ENCODE measurements around the gene NTM. TPM values are rescaled to one million over a fixed set of nuclear protein-coding genes. Genes with fewer than 3 reads are reported as not detected.

The NTM gene
- total and polyA plus RNA-seq, 2 donors (not counting 1 experiment from before 2014, with no cell fraction given) = 12.3 to 28.6 TPM

GRCh38 chr11:131980199-131980598 lies 609.8 kb downstream of the NTM start:
- Histone ChIP-seq H3K9me3 (ENCODE audit: control insufficient read depth, insufficient read depth, low read depth, low read length) (no peaks in the 10 kb centered on the region), H3K4me3 (replicated peaks in 1 of 4; ENCODE audit: control extremely low read depth in 1 of 4, insufficient read depth in 1 of 4, low read depth in 3 of 4, low read length in 4 of 4) (no peak overlapping the region), H3K4me1 (ENCODE audit: control insufficient read depth, extremely low read depth, insufficient read depth, low read length) (no peaks in the 10 kb centered on the region), H4K20me1 (ENCODE audit: control insufficient read depth, extremely low read depth, insufficient read depth, low read length) (no peaks in the 10 kb centered on the region), H3K27ac (ENCODE audit: insufficient read depth, low read length) (no peak overlapping the region), H3K27me3 (ENCODE audit: control insufficient read depth, insufficient read depth, low read length) (no peaks in the 10 kb centered on the region), H2AFZ (ENCODE audit: low read length) (no peak overlapping the region), H3K9ac (ENCODE audit: insufficient read depth, low read length) (no peak overlapping the region), H3K36me3 (ENCODE audit: control insufficient read depth, insufficient read depth, low read length) (no peaks in the 10 kb centered on the region), H3K4me2 (ENCODE audit: extremely low read depth, insufficient read depth, low read length) (no peak overlapping the region), H3K79me2 (ENCODE audit: control insufficient read depth, insufficient read depth, low read length) (no peaks in the 10 kb centered on the region)
- TF ChIP-seq, protein P1, sequence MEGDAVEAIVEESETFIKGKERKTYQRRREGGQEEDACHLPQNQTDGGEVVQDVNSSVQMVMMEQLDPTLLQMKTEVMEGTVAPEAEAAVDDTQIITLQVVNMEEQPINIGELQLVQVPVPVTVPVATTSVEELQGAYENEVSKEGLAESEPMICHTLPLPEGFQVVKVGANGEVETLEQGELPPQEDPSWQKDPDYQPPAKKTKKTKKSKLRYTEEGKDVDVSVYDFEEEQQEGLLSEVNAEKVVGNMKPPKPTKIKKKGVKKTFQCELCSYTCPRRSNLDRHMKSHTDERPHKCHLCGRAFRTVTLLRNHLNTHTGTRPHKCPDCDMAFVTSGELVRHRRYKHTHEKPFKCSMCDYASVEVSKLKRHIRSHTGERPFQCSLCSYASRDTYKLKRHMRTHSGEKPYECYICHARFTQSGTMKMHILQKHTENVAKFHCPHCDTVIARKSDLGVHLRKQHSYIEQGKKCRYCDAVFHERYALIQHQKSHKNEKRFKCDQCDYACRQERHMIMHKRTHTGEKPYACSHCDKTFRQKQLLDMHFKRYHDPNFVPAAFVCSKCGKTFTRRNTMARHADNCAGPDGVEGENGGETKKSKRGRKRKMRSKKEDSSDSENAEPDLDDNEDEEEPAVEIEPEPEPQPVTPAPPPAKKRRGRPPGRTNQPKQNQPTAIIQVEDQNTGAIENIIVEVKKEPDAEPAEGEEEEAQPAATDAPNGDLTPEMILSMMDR (conservative IDR thresholded peaks at IDR 0.05 in 1 of 2, IDR thresholded peaks at IDR 0.05 in 1 of 2; ENCODE audit: low read depth in 1 of 2, low read length in 2 of 2) = no peak
- TF ChIP-seq EZH2 (IDR thresholded peaks at IDR 0.05; ENCODE audit: low read length, missing control alignments) = no peak
- DNase-seq (ENCODE audit: low read depth in 2 of 2) = no peak

DNA sequence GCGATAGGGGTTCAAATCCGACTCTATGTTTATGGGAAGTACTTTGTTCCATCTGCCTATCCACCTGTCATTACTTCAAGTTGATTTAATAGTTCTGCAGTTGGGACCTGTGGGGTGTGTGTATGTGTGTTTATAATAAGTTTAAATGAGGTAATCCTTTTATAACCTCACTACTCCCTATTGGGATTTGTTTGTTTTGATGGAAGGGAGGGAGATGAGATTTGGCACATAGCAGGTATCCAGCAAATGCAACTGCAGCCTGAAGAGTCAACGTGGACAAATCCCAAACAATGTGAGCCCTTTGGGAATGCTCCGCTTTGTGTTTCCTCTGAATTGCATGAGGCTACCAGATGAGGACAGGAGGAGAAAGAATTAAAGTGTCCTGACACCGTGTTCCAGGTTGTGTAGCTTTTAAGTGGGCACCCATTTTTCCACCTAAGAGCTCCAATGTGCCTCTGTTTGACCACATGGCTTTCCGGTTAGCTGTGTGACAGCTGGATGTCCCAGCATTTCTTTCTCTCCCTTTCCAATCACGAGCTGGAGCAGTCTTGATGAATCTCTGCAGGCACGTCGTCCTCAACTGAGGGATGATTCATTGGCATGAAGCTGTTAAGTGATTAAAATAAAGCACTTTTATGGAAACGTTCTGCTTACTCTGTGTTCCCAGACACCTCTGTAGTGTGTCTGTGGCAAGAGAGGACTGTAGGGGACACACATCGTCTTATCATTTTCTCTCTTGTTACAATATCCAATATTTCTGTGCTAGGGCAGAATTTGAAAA lies 610.7 kb downstream of the NTM start:
- Histone ChIP-seq H3K9me3 (ENCODE audit: control insufficient read depth, insufficient read depth, low read depth, low read length) (no peaks in the 10 kb centered on the region), H3K9ac (ENCODE audit: insufficient read depth, low read length) (no peak overlapping the region), H4K20me1 (ENCODE audit: control insufficient read depth, extremely low read depth, insufficient read depth, low read length) (no peaks in the 10 kb centered on the region), H2AFZ (ENCODE audit: low read length) (no peak overlapping the region), H3K79me2 (ENCODE audit: control insufficient read depth, insufficient read depth, low read length) (no peaks in the 10 kb centered on the region), H3K4me2 (ENCODE audit: extremely low read depth, insufficient read depth, low read length) (no peak overlapping the region), H3K4me1 (ENCODE audit: control insufficient read depth, extremely low read depth, insufficient read depth, low read length) (no peaks in the 10 kb centered on the region), H3K36me3 (ENCODE audit: control insufficient read depth, insufficient read depth, low read length) (no peaks in the 10 kb centered on the region), H3K4me3 (replicated peaks in 1 of 4; ENCODE audit: control extremely low read depth in 1 of 4, insufficient read depth in 1 of 4, low read depth in 3 of 4, low read length in 4 of 4) (no peak overlapping the region), H3K27ac (ENCODE audit: insufficient read depth, low read length) (no peak overlapping the region), H3K27me3 (ENCODE audit: control insufficient read depth, insufficient read depth, low read length) (no peaks in the 10 kb centered on the region)
- DNase-seq (ENCODE audit: low read depth in 2 of 2) = peak in 1 of 2 donors; percentile 46
- TF ChIP-seq EZH2 (IDR thresholded peaks at IDR 0.05; ENCODE audit: low read length, missing control alignments) = no peak
- TF ChIP-seq, protein P1 (conservative IDR thresholded peaks at IDR 0.05 in 1 of 2, IDR thresholded peaks at IDR 0.05 in 1 of 2; ENCODE audit: low read depth in 1 of 2, low read length in 2 of 2) = no peak

GRCh38 chr11:131982154-131982553 lies 611.7 kb downstream of the NTM start:
- Histone ChIP-seq H3K4me1 (ENCODE audit: control insufficient read depth, extremely low read depth, insufficient read depth, low read length) (no peaks in the 10 kb centered on the region), H2AFZ (ENCODE audit: low read length) (no peak overlapping the region), H4K20me1 (ENCODE audit: control insufficient read depth, extremely low read depth, insufficient read depth, low read length) (no peaks in the 10 kb centered on the region), H3K4me3 (replicated peaks in 1 of 4; ENCODE audit: control extremely low read depth in 1 of 4, insufficient read depth in 1 of 4, low read depth in 3 of 4, low read length in 4 of 4) (no peak overlapping the region), H3K9me3 (ENCODE audit: control insufficient read depth, insufficient read depth, low read depth, low read length) (no peaks in the 10 kb centered on the region), H3K4me2 (ENCODE audit: extremely low read depth, insufficient read depth, low read length) (no peak overlapping the region), H3K9ac (ENCODE audit: insufficient read depth, low read length) (no peak overlapping the region), H3K36me3 (ENCODE audit: control insufficient read depth, insufficient read depth, low read length) (no peaks in the 10 kb centered on the region), H3K27ac (ENCODE audit: insufficient read depth, low read length) (no peak overlapping the region), H3K27me3 (ENCODE audit: control insufficient read depth, insufficient read depth, low read length) (no peaks in the 10 kb centered on the region), H3K79me2 (ENCODE audit: control insufficient read depth, insufficient read depth, low read length) (no peaks in the 10 kb centered on the region)
- TF ChIP-seq, protein P1 (conservative IDR thresholded peaks at IDR 0.05 in 1 of 2, IDR thresholded peaks at IDR 0.05 in 1 of 2; ENCODE audit: low read depth in 1 of 2, low read length in 2 of 2) = no peak
- TF ChIP-seq EZH2 (IDR thresholded peaks at IDR 0.05; ENCODE audit: low read length, missing control alignments) = no peak
- DNase-seq (ENCODE audit: low read depth in 2 of 2) = no peak
